Esophagus muscularis mucosa (tissue), 3 donors: ENCODE results near the gene DAD1.

Experiments
- CTCF ChIP-seq, 3 experiments: fragments of 200-600 bp in 2 of 3; fragments of 450-650 bp in 1 of 3; sonication (generic) in 2 of 3; IDR thresholded peaks; one replicate each; pipeline ENCODE4 v1.5.1; 2017 to 2019; ENCODE audit warnings: antibody characterized with exemption in 3 of 3, mild to moderate bottlenecking in 2 of 3, moderate library complexity in 1 of 3
- POLR2A ChIP-seq: fragments of 450-650 bp; IDR thresholded peaks from one replicate; pipeline ENCODE4 v1.6.1; 2017; ENCODE audit warnings: antibody characterized with exemption, moderate library complexity, mild to moderate bottlenecking, low read depth
- POLR2AphosphoS5 ChIP-seq, 2 donors: sonication (generic); formaldehyde crosslinking; IDR thresholded peaks; one replicate each; pipeline ENCODE4 v1.6.1; 2017; ENCODE audit warnings: antibody characterized with exemption in 2 of 2

- TF ChIP-seq CTCF (IDR thresholded peaks at IDR 0.05) (no peak), POLR2A (no peak), POLR2AphosphoS5 (IDR thresholded peaks at IDR 0.05) (no peak)
Observed at GRCh38 chr14:22533057-22533704, 55.8 kb downstream of the DAD1 start.
